Measurements from ENCODE around the gene PTPN2. TPM values are rescaled to one million over a fixed set of nuclear protein-coding genes. Genes with fewer than 3 reads are reported as not detected.
A peak's percentile ranks its signal among the peaks of the same experiment; 100 is the strongest.

Gene PTPN2
- total RNA-seq, 3 donors from 2014 or later (not counting 1 experiment from before 2014, with no cell fraction given) = 110 to 115 (median 112) TPM

GRCh38 chr18:12928206-12928605 lies 44.2 kb upstream of the PTPN2 start:
- peaks cover 20 to 33% of the 10 kb centered on the region in 2 donors for H3K4me1 Mint-ChIP-seq
- Histone ChIP-seq H3K27me3 (ENCODE audit: control insufficient read depth, insufficient read depth, low read length) (no peaks in the 10 kb centered on the region), H3K27ac (ENCODE audit: low read length) (no peak overlapping the region), H3K4me3 (ENCODE audit: low read length) (no peak overlapping the region), H3K9me3 (ENCODE audit: control insufficient read depth, insufficient read depth, low read length) (no peaks in the 10 kb centered on the region), H3K4me1 (ENCODE audit: control insufficient read depth, insufficient read depth, low read length) (peaks cover 17% of the 10 kb centered on the region), H3K36me3 (ENCODE audit: control insufficient read depth, insufficient read depth, low read length) (no peaks in the 10 kb centered on the region)
- TF ChIP-seq CTCF (IDR thresholded peaks at IDR 0.05) = no peak
- H3K9me3 Mint-ChIP-seq = no peaks in the 10 kb centered on the region
- 88% methylated on average over 2 of the region's 4 CpGs for WGBS (ENCODE audit: insufficient coverage)
- no peak overlapping the region for H3K4me3 Mint-ChIP-seq
- H3K27me3 Mint-ChIP-seq (ENCODE audit: low read depth in 2 of 2) = peaks cover 45 to 54% of the 10 kb centered on the region in 2 donors
- H3K27ac Mint-ChIP-seq = no peak overlapping the region
- intact Hi-C loops (cut with micrococcal nuclease) = no loop called here
- no peaks in the 10 kb centered on the region for H3K36me3 Mint-ChIP-seq
- ATAC-seq (no peak), DNase-seq (no peak)

GRCh38 chr18:12924616-12925015 lies 40.6 kb upstream of the PTPN2 start:
- H3K9me3 Mint-ChIP-seq = no peaks in the 10 kb centered on the region
- H3K4me3 ChIP-seq (ENCODE audit: low read length) = no peak overlapping the region
- H3K27me3 Mint-ChIP-seq (ENCODE audit: low read depth in 2 of 2) = peaks cover 25 to 30% of the 10 kb centered on the region in 2 donors
- intact Hi-C loops (cut with micrococcal nuclease) = no loop called here
- H3K27ac ChIP-seq (ENCODE audit: low read length) = no peak overlapping the region
- ATAC-seq (no peak), DNase-seq (no peak)
- no peaks in the 10 kb centered on the region for H3K36me3 ChIP-seq (ENCODE audit: control insufficient read depth, insufficient read depth, low read length)
- no peaks in the 10 kb centered on the region for H3K27me3 ChIP-seq (ENCODE audit: control insufficient read depth, insufficient read depth, low read length)
- no peak overlapping the region for H3K4me3 Mint-ChIP-seq
- H3K9me3 ChIP-seq (ENCODE audit: control insufficient read depth, insufficient read depth, low read length) = no peaks in the 10 kb centered on the region
- peak overlapping the region in 1 of 2 donors; percentile 34 for H3K27ac Mint-ChIP-seq
- no peaks in the 10 kb centered on the region for H3K36me3 Mint-ChIP-seq
- peaks cover 28 to 29% of the 10 kb centered on the region in 2 donors for H3K4me1 Mint-ChIP-seq
- H3K4me1 ChIP-seq (ENCODE audit: control insufficient read depth, insufficient read depth, low read length) = peaks cover 28% of the 10 kb centered on the region
- no peak for TF ChIP-seq CTCF (IDR thresholded peaks at IDR 0.05)
- 96% methylated on average over 6 of the region's 6 CpGs for WGBS (ENCODE audit: insufficient coverage)

GRCh38 chr18:12922266-12922665 lies 38.2 kb upstream of the PTPN2 start:
- Mint-ChIP-seq H3K9me3 (no peaks in the 10 kb centered on the region), H3K4me3 (peak overlapping the region; percentile 26), H3K27ac (no peak overlapping the region), H3K4me1 (peaks cover 18 to 25% of the 10 kb centered on the region in 2 donors), H3K27me3 (ENCODE audit: low read depth in 2 of 2) (peaks cover 18 to 19% of the 10 kb centered on the region in 2 donors), H3K36me3 (no peaks in the 10 kb centered on the region)
- DNase-seq (no peak), ATAC-seq (no peak)
- TF ChIP-seq CTCF (IDR thresholded peaks at IDR 0.05) = no peak
- no peak overlapping the region for H3K4me3 ChIP-seq (ENCODE audit: low read length)
- WGBS (ENCODE audit: insufficient coverage) = no CpG with 5 or more reads among the region's 1 CpG
- peaks cover 26% of the 10 kb centered on the region for H3K4me1 ChIP-seq (ENCODE audit: control insufficient read depth, insufficient read depth, low read length)
- no peaks in the 10 kb centered on the region for H3K36me3 ChIP-seq (ENCODE audit: control insufficient read depth, insufficient read depth, low read length)
- peak overlapping the region; percentile 78 for H3K27ac ChIP-seq (ENCODE audit: low read length)
- no peaks in the 10 kb centered on the region for H3K9me3 ChIP-seq (ENCODE audit: control insufficient read depth, insufficient read depth, low read length)
- no peaks in the 10 kb centered on the region for H3K27me3 ChIP-seq (ENCODE audit: control insufficient read depth, insufficient read depth, low read length)
- intact Hi-C loops (cut with micrococcal nuclease) = no loop called here

GRCh38 chr18:12921178-12921577 lies 37.1 kb upstream of the PTPN2 start:
- peak overlapping the region; percentile 78 for H3K27ac ChIP-seq (ENCODE audit: low read length)
- H3K27ac Mint-ChIP-seq = peak overlapping the region; percentile 87 to 89

More at GRCh38 chr18:12921178-12921577, 37.1 kb upstream of the PTPN2 start:
- ATAC-seq = peak; percentile 90 to 95 (median 92)
- no peaks in the 10 kb centered on the region for H3K27me3 ChIP-seq (ENCODE audit: control insufficient read depth, insufficient read depth, low read length)
- Mint-ChIP-seq H3K9me3 (no peaks in the 10 kb centered on the region), H3K36me3 (no peaks in the 10 kb centered on the region), H3K27me3 (ENCODE audit: low read depth in 2 of 2) (peaks cover 18 to 19% of the 10 kb centered on the region in 2 donors), H3K4me1 (peaks cover 18 to 25% of the 10 kb centered on the region in 2 donors), H3K4me3 (peak overlapping the region; percentile 66)
- H3K9me3 ChIP-seq (ENCODE audit: control insufficient read depth, insufficient read depth, low read length) = no peaks in the 10 kb centered on the region
- TF ChIP-seq CTCF (IDR thresholded peaks at IDR 0.05) = no peak
- peak overlapping the region; percentile 18 for H3K4me3 ChIP-seq (ENCODE audit: low read length)
- WGBS (ENCODE audit: insufficient coverage) = 27% methylated on average over 7 of the region's 7 CpGs
- intact Hi-C loops (cut with micrococcal nuclease) = loop anchor here (1.0 to 2.0 kb wide), 7 partner anchors 8 to 82 kb away; partner anchors contain the start of genes CEP192 and PTPN2
- peaks cover 30% of the 10 kb centered on the region for H3K4me1 ChIP-seq (ENCODE audit: control insufficient read depth, insufficient read depth, low read length)
- DNase-seq = peak; percentile 55 to 77
- no peaks in the 10 kb centered on the region for H3K36me3 ChIP-seq (ENCODE audit: control insufficient read depth, insufficient read depth, low read length)

All from natural killer cell (primary cell).